Activated CD8-positive, alpha-beta memory T cell treated with anti-CD3 and anti-CD28 coated beads, Interleukin-2, amount 10 ng/mL, durations not matched to agents 7 days and 5 days (primary cell): ENCODE data around the gene SBF2. TPM values are rescaled to one million over a fixed set of nuclear protein-coding genes. Genes with fewer than 3 reads are reported as not detected.
"Not testable (repeated sequence)": the region's sequence is repeated elsewhere in the genome, so short reads cannot be mapped to it uniquely, and the experiment has no call there.

Source experiments
- ATAC-seq: fragments of 150-1000 bp; cut with Tn5 transposase; one replicate; pipeline ENCODE4 v1.10.0; 2021; ENCODE audit warnings: moderate library complexity
- CTCF ChIA-PET: fragments of 350-600 bp; sonication (Branson Sonifier 250); formaldehyde crosslinking; loops from one replicate; lab custom pipeline; 2021; ENCODE audit warnings: antibody characterized with exemption; lab: Charles Lee
- DNase-seq: peaks from one replicate; pipeline ENCODE4 v3.0.0-alpha.2; 2020
- H3K27ac Mint-ChIP-seq: one replicate; pipeline ENCODE4 v1.8.0; 2021; ENCODE audit warnings: mild to moderate bottlenecking, mixed read lengths
- H3K27me3 Mint-ChIP-seq: one replicate; pipeline ENCODE4 v1.8.0; 2021; ENCODE audit warnings: mixed read lengths
- H3K36me3 Mint-ChIP-seq: one replicate; pipeline ENCODE4 v1.8.0; 2021; ENCODE audit warnings: mild to moderate bottlenecking, mixed read lengths
- H3K4me1 Mint-ChIP-seq: one replicate; pipeline ENCODE4 v1.8.0; 2021; ENCODE audit warnings: mixed read lengths
- H3K4me3 Mint-ChIP-seq: one replicate; pipeline ENCODE4 v1.8.0; 2021; ENCODE audit warnings: mild to moderate bottlenecking, moderate library complexity, mixed read lengths
- H3K9me3 Mint-ChIP-seq: one replicate; pipeline ENCODE4 v1.8.0; 2022; ENCODE audit warnings: low read depth, mixed read lengths
- total RNA-seq, 2 experiments: library from RNA; stranded (reverse); gene quantifications; one replicate each; pipeline ENCODE4 v1.2.3, GENCODE V29; 2021

The SBF2 gene
- total RNA-seq, 2 experiments from 2014 or later: 4.6 to 8.3 TPM

DNA sequence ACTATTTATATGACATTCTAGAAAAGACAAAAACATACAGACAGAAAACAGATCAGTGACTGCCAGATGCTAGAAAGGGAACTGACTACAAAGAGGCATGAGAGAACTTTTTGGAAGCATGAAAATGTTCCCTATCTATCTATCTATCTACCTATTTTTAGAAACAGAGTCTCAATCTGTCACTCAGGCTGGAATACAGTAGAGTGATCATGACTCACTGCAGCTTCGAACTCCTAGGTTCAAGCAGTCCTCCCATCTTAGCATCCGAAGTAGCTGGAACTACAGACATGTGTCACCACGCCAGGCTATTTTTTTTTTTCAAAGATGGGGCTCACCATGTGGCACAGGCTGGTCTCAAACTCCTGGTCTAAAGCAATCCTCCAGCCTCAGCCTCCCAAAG lies 6.9 kb downstream of the SBF2 start:
- Mint-ChIP-seq H3K4me1 (peaks cover 11% of the 10 kb centered on the region), H3K36me3 (no peaks in the 10 kb centered on the region), H3K27ac (no peak overlapping the region), H3K9me3 (no peaks in the 10 kb centered on the region), H3K27me3 (peaks cover 11% of the 10 kb centered on the region), H3K4me3 (no peak overlapping the region)
- CTCF ChIA-PET: no interaction called here
- DNase-seq: no peak
- ATAC-seq: no peak

DNA sequence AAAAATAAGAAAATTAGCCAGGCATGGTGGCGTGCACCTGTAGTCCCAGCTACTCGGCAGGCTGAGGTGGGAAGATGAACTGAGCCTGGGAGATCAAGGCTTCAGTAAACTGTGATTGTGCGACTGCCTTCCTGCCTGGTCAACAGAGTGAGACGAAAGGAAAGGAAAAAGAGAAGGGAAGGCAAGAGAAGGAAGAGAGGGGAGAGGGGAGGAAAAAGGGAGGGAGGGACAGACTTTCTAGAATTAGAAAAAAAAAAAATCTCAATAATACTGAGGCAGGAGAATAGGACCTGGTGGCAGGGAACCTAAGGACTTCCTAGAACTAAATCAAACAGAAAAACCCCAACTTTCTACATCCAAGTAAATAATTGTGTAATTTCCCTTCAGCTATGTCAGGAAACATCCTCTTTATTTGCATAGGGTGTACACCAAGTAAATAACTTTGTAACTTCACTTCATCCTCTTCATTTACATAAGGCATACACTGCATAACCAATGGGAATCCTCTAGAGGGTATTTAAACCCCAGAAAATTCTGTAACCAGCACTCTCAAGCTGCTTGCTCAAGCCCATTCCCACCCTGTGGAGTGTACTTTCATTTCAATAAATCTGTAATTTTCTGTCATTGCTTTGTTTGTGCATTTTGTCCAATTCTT lies 8.7 kb downstream of the SBF2 start:
- H3K27ac Mint-ChIP-seq: no peak overlapping the region
- no peak overlapping the region for H3K4me3 Mint-ChIP-seq
- CTCF ChIA-PET: no interaction called here
- no peaks in the 10 kb centered on the region for H3K9me3 Mint-ChIP-seq
- peaks cover 3% of the 10 kb centered on the region for H3K27me3 Mint-ChIP-seq
- peaks cover 5% of the 10 kb centered on the region for H3K4me1 Mint-ChIP-seq
- ATAC-seq (no peak), DNase-seq (no peak)
- H3K36me3 Mint-ChIP-seq: no peaks in the 10 kb centered on the region

DNA sequence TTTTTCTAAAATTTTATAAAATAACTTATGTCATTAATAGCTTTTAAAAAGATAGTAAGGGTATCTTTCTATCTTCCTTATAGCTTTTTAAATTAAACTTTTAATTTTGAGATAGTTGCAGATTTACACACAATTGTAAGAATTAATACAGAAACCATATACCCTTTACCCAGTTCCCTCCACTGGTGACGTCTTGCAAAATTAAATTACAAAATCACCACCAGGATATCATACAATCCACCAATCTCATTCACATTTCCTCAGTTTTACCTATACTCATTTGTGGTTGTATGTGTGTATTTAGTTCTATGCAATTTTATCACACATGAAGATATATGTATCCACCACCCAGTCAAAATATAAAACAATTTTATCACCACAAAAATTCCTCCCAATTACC lies 10.0 kb downstream of the SBF2 start:
- DNase-seq: no peak
- Mint-ChIP-seq H3K27ac (no peak overlapping the region), H3K9me3 (no peaks in the 10 kb centered on the region), H3K4me1 (peaks cover 5% of the 10 kb centered on the region), H3K27me3 (peaks cover 3% of the 10 kb centered on the region), H3K36me3 (no peaks in the 10 kb centered on the region), H3K4me3 (no peak overlapping the region)
- CTCF ChIA-PET: interaction anchor here (1.0 to 1.3 kb wide), 3 partner anchors 20 to 257 kb away, joined by 3 read pairs; partner anchors contain the start of genes ADM and RNF141
- no peak for ATAC-seq

DNA sequence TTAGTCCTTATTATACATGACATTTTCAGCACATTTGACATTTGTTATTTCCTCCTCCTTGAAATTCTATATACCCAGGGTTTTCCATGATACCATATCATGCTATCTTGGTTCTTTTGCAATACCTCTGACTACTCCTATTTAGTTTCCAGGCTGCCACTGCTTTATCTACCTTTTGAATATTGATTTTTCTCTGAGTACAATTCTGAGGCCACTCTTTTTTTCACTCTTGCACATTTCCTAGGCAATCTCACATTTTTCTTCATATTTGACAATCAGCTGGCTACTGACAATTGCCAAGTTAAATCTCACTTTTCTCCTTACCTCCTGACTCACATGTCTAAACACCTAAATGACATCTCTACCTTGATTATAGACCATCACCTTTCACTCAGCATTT lies 11.9 kb downstream of the SBF2 start:
- ATAC-seq (no peak), DNase-seq (no peak)
- Mint-ChIP-seq H3K9me3 (no peaks in the 10 kb centered on the region), H3K27ac (no peak overlapping the region), H3K36me3 (no peaks in the 10 kb centered on the region), H3K4me1 (peaks cover 5% of the 10 kb centered on the region), H3K4me3 (no peak overlapping the region), H3K27me3 (peaks cover 3% of the 10 kb centered on the region)
- CTCF ChIA-PET: no interaction called here

DNA sequence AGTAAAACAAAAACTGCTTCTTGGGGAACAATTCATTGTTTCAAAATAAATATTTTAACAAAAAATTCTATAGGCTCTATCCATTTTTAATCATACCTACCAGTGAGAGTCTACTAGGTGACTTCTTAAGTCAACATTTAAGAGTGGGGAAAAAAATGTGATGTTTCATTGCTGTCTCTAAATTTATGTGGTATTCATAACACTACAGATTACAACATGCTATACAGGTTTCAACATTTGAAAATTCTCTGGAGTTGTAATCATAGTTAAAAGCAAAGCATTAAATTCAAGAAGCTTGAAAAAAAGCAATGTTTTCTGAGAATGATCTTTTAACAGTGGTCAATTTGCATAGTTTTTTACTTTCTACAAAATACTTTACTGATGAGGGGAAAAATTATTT lies 18.3 kb downstream of the SBF2 start:
- no peak overlapping the region for H3K4me3 Mint-ChIP-seq
- H3K4me1 Mint-ChIP-seq: peaks cover 2% of the 10 kb centered on the region
- H3K27me3 Mint-ChIP-seq: peaks cover 6% of the 10 kb centered on the region
- no peaks in the 10 kb centered on the region for H3K36me3 Mint-ChIP-seq
- H3K27ac Mint-ChIP-seq: no peak overlapping the region
- ATAC-seq (no peak), DNase-seq (no peak)
- no peaks in the 10 kb centered on the region for H3K9me3 Mint-ChIP-seq
- CTCF ChIA-PET: no interaction called here

DNA sequence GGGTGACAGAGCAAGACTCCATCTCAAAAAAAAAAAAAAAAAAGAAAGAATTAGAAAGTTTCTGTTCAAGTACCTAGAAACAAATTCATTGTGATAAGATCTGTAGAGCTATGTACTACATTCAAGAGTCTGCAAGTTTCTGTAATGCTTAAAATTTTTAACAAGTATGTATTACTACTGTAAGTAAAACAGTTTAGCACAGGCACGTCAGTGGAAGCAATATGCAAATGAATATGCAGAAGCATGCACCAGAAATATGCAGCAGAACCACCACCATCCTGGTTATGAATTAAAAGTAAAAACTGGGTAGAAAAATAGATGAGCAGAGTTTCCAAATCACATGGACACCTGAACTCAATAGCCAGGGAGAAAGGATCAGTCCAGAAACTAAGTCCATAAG lies 19.3 kb downstream of the SBF2 start:
- no peak overlapping the region for H3K27ac Mint-ChIP-seq
- CTCF ChIA-PET: no interaction called here
- H3K9me3 Mint-ChIP-seq: no peaks in the 10 kb centered on the region
- no peak overlapping the region for H3K4me3 Mint-ChIP-seq
- H3K27me3 Mint-ChIP-seq: peaks cover 6% of the 10 kb centered on the region
- no peak for ATAC-seq
- H3K4me1 Mint-ChIP-seq: peaks cover 2% of the 10 kb centered on the region
- DNase-seq: no peak
- H3K36me3 Mint-ChIP-seq: no peaks in the 10 kb centered on the region

DNA sequence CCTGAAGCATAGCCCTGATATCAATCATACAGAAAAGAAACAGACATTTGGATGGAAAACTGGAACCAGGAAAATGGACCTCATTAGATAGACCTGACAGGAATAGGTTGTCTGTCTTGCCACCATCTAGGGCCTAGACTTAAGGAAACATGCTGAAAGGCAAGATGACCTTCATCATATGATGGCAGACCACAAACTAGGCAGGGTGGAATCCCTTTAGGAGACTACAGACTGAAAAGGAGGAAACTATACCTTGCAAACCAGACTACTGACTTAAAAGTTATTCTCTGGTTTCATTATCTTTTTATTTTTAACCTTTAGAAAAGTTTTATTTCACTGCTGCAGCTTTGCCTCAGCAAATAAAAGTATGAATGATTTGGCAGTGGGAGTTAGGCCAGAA lies 20.3 kb downstream of the SBF2 start:
- Mint-ChIP-seq H3K36me3 (no peaks in the 10 kb centered on the region), H3K9me3 (no peaks in the 10 kb centered on the region), H3K4me3 (no peak overlapping the region), H3K27ac (no peak overlapping the region), H3K4me1 (peaks cover 2% of the 10 kb centered on the region), H3K27me3 (peaks cover 7% of the 10 kb centered on the region)
- ATAC-seq (no peak), DNase-seq (no peak)
- CTCF ChIA-PET: no interaction called here

DNA sequence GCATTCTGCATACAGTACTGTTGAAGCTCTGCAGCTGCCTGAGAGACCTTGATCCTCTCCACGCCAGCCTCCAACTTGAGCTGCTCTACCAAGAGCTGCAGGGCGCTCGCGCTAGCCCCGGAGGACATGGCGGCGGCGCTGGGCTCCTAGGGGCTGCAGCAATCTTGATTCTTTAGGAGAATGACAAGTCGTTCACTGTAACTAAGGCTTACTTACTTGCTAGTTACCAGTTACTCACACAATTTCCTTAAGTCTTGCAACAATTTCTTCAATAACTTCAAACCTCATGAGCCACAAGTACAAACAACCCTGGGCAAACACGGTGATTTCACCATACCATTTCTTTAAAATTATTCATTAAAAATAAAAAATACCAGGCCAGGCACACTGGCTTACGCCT lies 21.9 kb downstream of the SBF2 start:
- CTCF ChIA-PET: no interaction called here
- Mint-ChIP-seq H3K4me3 (no peak overlapping the region), H3K36me3 (no peaks in the 10 kb centered on the region), H3K4me1 (peaks cover 2% of the 10 kb centered on the region), H3K27me3 (peaks cover 11% of the 10 kb centered on the region), H3K27ac (no peak overlapping the region), H3K9me3 (no peaks in the 10 kb centered on the region)
- no peak for DNase-seq
- ATAC-seq: no peak

DNA sequence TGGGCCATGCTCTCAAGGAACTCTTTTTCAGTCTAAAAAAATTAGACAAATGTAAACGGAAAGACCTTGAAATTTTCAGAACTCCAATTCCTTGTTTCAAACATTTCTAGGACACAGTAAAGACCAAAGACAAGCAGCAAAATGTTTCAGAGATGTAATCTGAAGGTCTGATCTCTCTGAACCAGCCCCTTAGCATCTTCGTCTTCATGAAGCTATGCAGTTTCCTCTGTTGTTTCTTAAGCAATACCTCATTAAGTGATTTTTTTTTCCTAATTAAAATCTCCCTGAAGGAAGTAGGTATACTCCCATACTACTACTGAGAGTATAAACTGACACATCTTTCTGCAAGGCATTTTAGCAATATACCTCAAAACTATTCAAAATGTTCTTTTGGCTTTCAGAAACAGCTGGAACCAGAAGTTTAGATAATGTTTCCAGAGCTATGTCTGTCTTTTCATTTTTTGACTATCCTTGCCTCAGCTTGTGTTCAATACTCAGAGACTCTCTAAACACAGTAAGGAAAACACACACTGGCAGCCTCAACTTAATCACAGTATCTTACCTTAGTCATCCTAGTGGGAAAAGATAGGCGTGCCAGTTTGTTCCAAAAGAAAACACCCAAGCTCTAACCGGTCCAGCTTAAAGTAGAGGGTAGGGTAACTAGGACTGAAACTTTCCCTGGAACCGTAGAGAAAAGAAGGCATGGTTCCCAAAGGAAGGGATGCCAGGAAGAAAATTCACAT lies 25.1 kb downstream of the SBF2 start:
- Mint-ChIP-seq H3K27ac (no peak overlapping the region), H3K4me1 (no peaks in the 10 kb centered on the region), H3K36me3 (peaks cover 2% of the 10 kb centered on the region), H3K27me3 (peaks cover 5% of the 10 kb centered on the region), H3K9me3 (no peaks in the 10 kb centered on the region), H3K4me3 (no peak overlapping the region)
- DNase-seq (no peak), ATAC-seq (no peak)
- CTCF ChIA-PET: no interaction called here

DNA sequence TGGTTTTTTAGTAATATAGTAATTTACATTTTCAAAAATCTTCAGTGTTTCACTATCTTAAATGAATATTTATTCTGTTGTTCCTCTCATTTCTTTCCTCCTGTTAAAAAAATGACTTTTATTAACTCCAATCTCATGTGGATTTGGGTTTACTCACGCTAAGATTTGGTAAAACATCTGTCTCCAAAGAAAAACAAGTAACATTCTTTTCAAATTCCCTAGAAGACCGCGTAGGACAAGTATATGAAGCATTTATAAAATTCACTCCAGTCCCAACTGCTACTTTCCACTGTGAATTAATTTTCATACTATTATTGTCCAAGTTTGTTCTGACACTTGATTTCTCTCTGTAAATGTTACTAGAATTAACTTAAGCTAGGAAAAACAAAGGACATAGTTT lies 26.2 kb downstream of the SBF2 start:
- CTCF ChIA-PET: no interaction called here

DNA sequence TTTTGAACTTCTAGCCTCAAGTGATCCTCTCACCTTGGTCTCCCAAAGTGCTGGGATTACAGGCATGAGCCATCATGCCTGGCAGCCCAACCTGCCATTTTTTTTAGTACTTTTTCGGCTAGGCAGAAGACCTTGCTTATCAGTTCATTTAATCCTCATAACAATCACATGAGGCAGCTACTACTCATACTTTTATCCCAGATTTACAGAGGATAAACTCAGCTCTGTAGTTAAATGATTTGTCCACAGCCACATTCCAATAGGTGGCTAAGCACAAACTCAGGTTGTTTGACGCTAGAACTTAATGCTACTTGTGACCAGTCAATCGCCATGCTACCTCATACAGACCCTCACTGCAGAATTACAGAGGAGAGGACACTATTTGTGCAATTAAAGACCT lies 28.1 kb downstream of the SBF2 start:
- Mint-ChIP-seq H3K27ac (no peak overlapping the region), H3K27me3 (peaks cover 7% of the 10 kb centered on the region), H3K4me3 (no peak overlapping the region), H3K9me3 (no peaks in the 10 kb centered on the region), H3K36me3 (peaks cover 2% of the 10 kb centered on the region), H3K4me1 (no peaks in the 10 kb centered on the region)
- DNase-seq (no peak), ATAC-seq (no peak)
- CTCF ChIA-PET: no interaction called here

More for the DNA sequence above, 26.2 kb downstream of the SBF2 start:
- H3K36me3 Mint-ChIP-seq: peaks cover 2% of the 10 kb centered on the region
- ATAC-seq: no peak
- H3K9me3 Mint-ChIP-seq: no peaks in the 10 kb centered on the region
- H3K4me1 Mint-ChIP-seq: no peaks in the 10 kb centered on the region
- no peak overlapping the region for H3K4me3 Mint-ChIP-seq
- no peak overlapping the region for H3K27ac Mint-ChIP-seq
- H3K27me3 Mint-ChIP-seq: peaks cover 7% of the 10 kb centered on the region
- DNase-seq: no peak

DNA sequence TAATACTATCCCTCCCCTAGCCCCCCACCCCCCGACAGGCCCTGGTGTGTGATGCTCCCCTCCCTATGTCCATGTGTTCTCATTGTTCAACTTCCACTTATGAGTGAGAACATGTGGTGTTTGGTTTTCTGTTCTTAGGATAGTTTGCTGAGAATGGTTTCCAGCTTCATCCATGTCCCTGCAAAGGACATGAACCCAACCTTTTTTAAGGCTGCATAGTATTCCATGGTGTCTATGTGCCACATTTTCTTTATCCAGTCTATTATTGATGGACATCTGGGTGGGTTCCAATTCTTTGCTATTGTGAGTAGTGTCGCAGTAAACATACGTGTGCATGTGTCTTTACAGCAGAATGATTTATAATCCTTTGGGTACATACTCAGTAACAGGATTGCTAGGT lies 29.3 kb downstream of the SBF2 start:
- H3K27me3 Mint-ChIP-seq, H3K27ac Mint-ChIP-seq, H3K4me3 Mint-ChIP-seq, DNase-seq, CTCF ChIA-PET, H3K36me3 Mint-ChIP-seq, ATAC-seq, H3K9me3 Mint-ChIP-seq, H3K4me1 Mint-ChIP-seq: not testable (repeated sequence)

DNA sequence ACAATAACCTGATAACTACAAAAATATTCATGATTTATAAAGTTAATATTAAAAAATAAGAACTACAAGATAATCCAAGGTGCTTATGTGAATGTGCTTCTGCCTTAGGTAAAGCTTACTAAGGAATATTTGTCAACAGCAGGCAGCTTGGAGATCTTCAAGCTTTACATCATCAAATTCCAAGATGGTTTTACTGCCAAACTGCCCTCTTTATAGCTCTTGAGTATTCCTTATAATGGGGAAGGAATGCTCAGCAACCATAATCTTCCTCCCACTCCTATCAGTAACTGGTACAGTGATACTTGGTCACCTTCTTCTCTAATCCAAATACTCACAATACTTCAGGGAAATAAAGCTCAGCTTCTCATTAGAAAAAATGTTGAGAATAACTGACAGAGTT lies 30.1 kb downstream of the SBF2 start:
- H3K27me3 Mint-ChIP-seq: peaks cover 7% of the 10 kb centered on the region
- no peaks in the 10 kb centered on the region for H3K9me3 Mint-ChIP-seq
- DNase-seq (no peak), ATAC-seq (no peak)
- no peak overlapping the region for H3K27ac Mint-ChIP-seq
- peaks cover 2% of the 10 kb centered on the region for H3K36me3 Mint-ChIP-seq
- no peaks in the 10 kb centered on the region for H3K4me1 Mint-ChIP-seq
- CTCF ChIA-PET: no interaction called here
- H3K4me3 Mint-ChIP-seq: no peak overlapping the region

DNA sequence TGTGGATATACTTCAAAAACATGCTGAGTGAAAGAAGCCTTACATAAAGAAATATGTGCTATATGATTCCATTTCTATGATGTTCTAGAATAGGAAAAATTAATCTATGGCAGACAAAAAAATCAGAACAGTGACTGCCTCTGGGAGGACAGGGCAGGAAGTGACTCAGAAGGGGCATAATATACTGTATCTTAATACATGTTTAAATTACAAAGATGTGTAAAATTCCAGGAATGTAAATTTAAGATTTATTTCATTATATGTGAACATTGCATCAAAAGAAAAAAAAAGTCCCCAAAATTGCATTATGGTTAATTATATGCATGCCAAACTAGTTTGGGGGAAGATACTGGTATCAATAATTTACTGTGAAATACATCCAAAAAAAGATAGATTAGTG lies 32.2 kb downstream of the SBF2 start:
- no peak overlapping the region for H3K27ac Mint-ChIP-seq
- CTCF ChIA-PET: no interaction called here
- ATAC-seq: no peak
- H3K4me3 Mint-ChIP-seq: no peak overlapping the region
- H3K27me3 Mint-ChIP-seq: peaks cover 2% of the 10 kb centered on the region
- no peak for DNase-seq
- H3K9me3 Mint-ChIP-seq: no peaks in the 10 kb centered on the region
- H3K36me3 Mint-ChIP-seq: peaks cover 2% of the 10 kb centered on the region
- no peaks in the 10 kb centered on the region for H3K4me1 Mint-ChIP-seq
